ENCODE data around the gene NUAK1.

NUAK1 gene

GRCh38 chr12:106130474-106131113 is 8.2 kb downstream of the NUAK1 start:
- DNase-seq, result no peak

GRCh38 chr12:106128585-106129328 is 10.0 kb downstream of the NUAK1 start:
- peak; percentile 72 for DNase-seq

GRCh38 chr12:106127338-106128126 is 11.2 kb downstream of the NUAK1 start:
- DNase-seq, result no peak

- no peak for DNase-seq
Observed at GRCh38 chr12:106126441-106127337, 12.1 kb downstream of the NUAK1 start.

- DNase-seq, result no peak
Observed at GRCh38 chr12:106125351-106126095, 13.2 kb downstream of the NUAK1 start.

- no peak for DNase-seq
Observed at GRCh38 chr12:106123551-106124081, 15.1 kb downstream of the NUAK1 start.

- DNase-seq, result no peak
Observed at GRCh38 chr12:106123110-106123509, 15.6 kb downstream of the NUAK1 start.

- no peak for DNase-seq
Observed at GRCh38 chr12:106122004-106122403, 16.8 kb downstream of the NUAK1 start.

- DNase-seq, result no peak
Observed at GRCh38 chr12:106120519-106121105, 18.1 kb downstream of the NUAK1 start.

- no peak for DNase-seq
Observed at GRCh38 chr12:106119301-106119700, 19.5 kb downstream of the NUAK1 start.

- DNase-seq, result no peak
Observed at GRCh38 chr12:106118381-106119130, 20.2 kb downstream of the NUAK1 start.

- no peak for DNase-seq
Observed at GRCh38 chr12:106115440-106115839, 23.3 kb downstream of the NUAK1 start.

GRCh38 chr12:106114447-106115068 is 24.2 kb downstream of the NUAK1 start:
- no peak for DNase-seq

GRCh38 chr12:106113824-106114446 is 24.8 kb downstream of the NUAK1 start:
- no peak for DNase-seq

- peak; percentile 69 for DNase-seq
Observed at GRCh38 chr12:106113446-106113823, 25.3 kb downstream of the NUAK1 start.

- DNase-seq, result no peak
Observed at GRCh38 chr12:106113042-106113441, 25.7 kb downstream of the NUAK1 start.

- no peak for DNase-seq
Observed at GRCh38 chr12:106112145-106112821, 26.5 kb downstream of the NUAK1 start.

GRCh38 chr12:106110626-106111300 is 28.0 kb downstream of the NUAK1 start:
- DNase-seq, result no peak
